ENCODE measurements around the gene PRODH2.

PRODH2 gene

DNA sequence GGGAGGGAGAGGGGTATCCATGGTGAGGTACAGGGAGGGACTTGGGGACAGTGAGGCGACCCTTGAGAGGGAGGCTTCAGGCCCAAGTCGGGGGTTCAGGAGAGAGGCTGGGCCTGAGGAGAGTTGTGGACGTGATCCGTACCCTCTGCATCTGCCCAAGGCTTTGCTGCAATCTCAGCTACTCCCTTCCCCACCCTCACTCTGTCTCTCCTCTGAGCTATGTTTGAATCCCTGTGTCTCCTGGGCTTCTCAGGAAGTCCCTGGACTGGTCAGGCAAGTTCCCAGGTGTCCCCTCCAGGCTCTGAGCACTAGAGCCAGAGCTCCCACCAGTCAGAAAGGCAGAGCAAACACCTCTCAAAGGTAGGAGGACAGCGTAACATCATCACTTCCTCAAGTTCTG lies 62.5 kb downstream of the PRODH2 start:
- Histone ChIP-seq H3K9me3 (no peaks in the 10 kb centered on the region), H3K4me3 (ENCODE audit: low read depth in 1 of 2, low read length in 1 of 2) (no peak overlapping the region), H3K36me3 (peaks cover 34% of the 10 kb centered on the region), H3K27ac (no peak overlapping the region), H3K27me3 (peaks cover 9% of the 10 kb centered on the region), H3K4me1 (ENCODE audit: control insufficient read depth in 1 of 2, insufficient read depth in 1 of 2, low read depth in 1 of 2, low read length in 1 of 2) (peaks cover 34 to 37% of the 10 kb centered on the region in 2 experiments)
- TF ChIP-seq CTCF (IDR thresholded peaks at IDR 0.05) = no peak

All from neutrophil (primary cell).